ENCODE measurements around the gene RAPGEF6.

Gene RAPGEF6

GRCh38 chr5:131541762-131542161, 93.3 kb downstream of the RAPGEF6 start:
- TF ChIP-seq, protein P1, sequence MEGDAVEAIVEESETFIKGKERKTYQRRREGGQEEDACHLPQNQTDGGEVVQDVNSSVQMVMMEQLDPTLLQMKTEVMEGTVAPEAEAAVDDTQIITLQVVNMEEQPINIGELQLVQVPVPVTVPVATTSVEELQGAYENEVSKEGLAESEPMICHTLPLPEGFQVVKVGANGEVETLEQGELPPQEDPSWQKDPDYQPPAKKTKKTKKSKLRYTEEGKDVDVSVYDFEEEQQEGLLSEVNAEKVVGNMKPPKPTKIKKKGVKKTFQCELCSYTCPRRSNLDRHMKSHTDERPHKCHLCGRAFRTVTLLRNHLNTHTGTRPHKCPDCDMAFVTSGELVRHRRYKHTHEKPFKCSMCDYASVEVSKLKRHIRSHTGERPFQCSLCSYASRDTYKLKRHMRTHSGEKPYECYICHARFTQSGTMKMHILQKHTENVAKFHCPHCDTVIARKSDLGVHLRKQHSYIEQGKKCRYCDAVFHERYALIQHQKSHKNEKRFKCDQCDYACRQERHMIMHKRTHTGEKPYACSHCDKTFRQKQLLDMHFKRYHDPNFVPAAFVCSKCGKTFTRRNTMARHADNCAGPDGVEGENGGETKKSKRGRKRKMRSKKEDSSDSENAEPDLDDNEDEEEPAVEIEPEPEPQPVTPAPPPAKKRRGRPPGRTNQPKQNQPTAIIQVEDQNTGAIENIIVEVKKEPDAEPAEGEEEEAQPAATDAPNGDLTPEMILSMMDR (IDR thresholded peaks at IDR 0.05; ENCODE audit: low read depth, low read length), result no peak

DNA sequence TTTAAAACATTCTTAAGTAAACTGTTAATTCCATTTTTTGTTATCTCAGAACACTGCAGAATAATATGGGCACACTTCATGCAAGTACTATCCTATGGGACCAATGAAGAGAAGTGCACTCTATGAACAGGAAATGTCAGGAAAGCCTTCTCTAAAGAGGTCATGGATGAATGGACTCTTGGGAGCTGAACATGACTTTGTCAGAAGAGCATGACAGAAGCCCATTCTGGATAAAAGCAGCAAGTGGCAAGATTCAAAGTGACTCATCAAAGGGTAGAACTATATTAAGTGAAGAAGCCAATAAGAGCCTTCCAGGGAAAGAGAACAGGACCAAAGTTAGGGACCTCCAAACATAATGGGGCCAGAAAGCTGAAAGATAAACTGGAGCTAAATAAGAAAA, 94.0 kb downstream of the RAPGEF6 start:
- TF ChIP-seq, protein P1 (IDR thresholded peaks at IDR 0.05; ENCODE audit: low read depth, low read length), result no peak
- no peak overlapping the region for H3K4me3 ChIP-seq (ENCODE audit: low read depth, low read length)

More at GRCh38 chr5:131541762-131542161, 93.3 kb downstream of the RAPGEF6 start:
- H3K4me3 ChIP-seq (ENCODE audit: low read depth, low read length), result no peak overlapping the region

DNA sequence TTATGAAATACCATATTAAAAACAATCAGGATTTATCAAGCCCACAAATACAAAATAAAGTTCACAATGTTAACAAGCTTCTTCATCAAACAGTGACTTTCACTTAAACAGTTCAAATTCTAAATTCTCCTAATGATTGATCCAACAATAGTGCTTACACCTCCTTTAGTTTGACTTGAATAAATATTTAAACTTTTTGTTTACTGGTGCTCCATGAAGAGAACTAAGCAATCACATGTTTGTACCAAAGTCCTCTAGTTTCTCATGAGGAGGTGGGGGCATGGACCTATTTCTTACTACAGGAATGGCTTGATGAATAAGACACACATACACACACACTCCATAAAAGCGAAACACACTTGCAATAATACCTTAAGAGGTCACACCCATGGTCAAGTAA, 95.8 kb downstream of the RAPGEF6 start:
- H3K4me3 ChIP-seq (ENCODE audit: low read depth, low read length), result no peak overlapping the region
- TF ChIP-seq, protein P1 (IDR thresholded peaks at IDR 0.05; ENCODE audit: low read depth, low read length), result no peak

DNA sequence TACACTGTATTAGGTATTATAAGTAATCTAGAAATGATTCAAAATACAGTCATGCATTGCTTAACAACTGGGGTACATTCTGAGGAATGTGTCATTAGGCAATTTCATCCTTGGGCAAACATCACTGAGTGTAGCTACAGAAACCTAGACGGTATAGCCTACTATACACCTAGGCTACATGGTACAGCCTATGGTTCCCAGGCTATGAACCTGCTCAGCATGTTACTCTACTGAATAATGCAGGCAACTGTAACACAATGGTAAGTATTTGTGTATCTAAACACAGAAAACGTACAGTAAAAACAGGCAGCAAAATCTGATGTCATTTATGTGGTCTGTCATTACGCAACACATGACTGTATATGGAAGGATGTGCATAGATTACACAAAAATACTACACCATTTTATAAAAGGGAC, 96.8 kb downstream of the RAPGEF6 start:
- H3K4me3 ChIP-seq (ENCODE audit: low read depth, low read length), result no peak overlapping the region
- TF ChIP-seq, protein P1 (IDR thresholded peaks at IDR 0.05; ENCODE audit: low read depth, low read length), result no peak

DNA sequence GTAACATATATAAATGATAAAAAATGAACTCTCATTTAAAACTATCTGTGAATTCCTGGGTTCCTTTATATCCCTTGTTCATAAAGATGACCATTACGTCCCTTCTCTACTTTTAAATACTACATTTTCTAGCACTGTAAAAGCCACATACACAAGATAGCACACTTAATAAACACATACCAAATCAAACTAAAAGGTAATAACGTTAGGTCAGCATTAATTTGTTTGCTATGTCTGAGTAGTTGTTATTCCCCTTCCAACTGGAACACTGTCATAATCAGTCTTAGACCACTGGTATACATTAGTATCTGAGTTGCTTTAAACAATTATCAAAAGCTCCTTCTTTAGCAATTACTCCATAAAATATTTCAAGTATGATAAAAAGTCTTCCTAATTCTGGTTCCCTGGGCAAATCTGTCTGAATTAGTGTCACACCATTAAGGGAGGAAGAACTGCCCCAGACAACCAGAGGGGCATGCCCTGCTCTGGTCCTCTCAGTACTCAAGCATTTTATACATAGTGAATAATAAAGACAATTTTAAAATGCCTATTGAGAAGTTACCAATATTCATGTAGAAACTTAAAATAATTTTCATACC, 98.1 kb downstream of the RAPGEF6 start:
- H3K4me3 ChIP-seq (ENCODE audit: low read depth, low read length), result no peak overlapping the region
- TF ChIP-seq, protein P1 (IDR thresholded peaks at IDR 0.05; ENCODE audit: low read depth, low read length), result no peak

- no peak overlapping the region for H3K4me3 ChIP-seq (ENCODE audit: low read depth, low read length)
- TF ChIP-seq, protein P1 (IDR thresholded peaks at IDR 0.05; ENCODE audit: low read depth, low read length), result no peak
Observed at GRCh38 chr5:131536211-131536826, 98.7 kb downstream of the RAPGEF6 start.

- TF ChIP-seq, protein P1 (IDR thresholded peaks at IDR 0.05; ENCODE audit: low read depth, low read length), result no peak
Observed at GRCh38 chr5:131534974-131535373, 100.1 kb downstream of the RAPGEF6 start.

More at GRCh38 chr5:131534974-131535373, 100.1 kb downstream of the RAPGEF6 start:
- no peak overlapping the region for H3K4me3 ChIP-seq (ENCODE audit: low read depth, low read length)

Data from WI38 (cell line).